ENCODE measurements around the gene TMEM255A. TPM values are rescaled to one million over a fixed set of nuclear protein-coding genes. Genes with fewer than 3 reads are reported as not detected.

TMEM255A gene
- total and polyA plus RNA-seq, 2 donors (not counting 1 experiment from before 2014, with no cell fraction given), result 0.06 to 0.25 TPM

GRCh38 chrX:120308558-120308957 is 2.7 kb downstream of the TMEM255A start:
- Mint-ChIP-seq H3K27me3 (peaks cover 18% of the 10 kb centered on the region), H3K4me3 (peak overlapping the region; percentile 92), H3K27ac (no peak overlapping the region), H3K4me1 (peaks cover 24% of the 10 kb centered on the region), H3K9me3 (ENCODE audit: insufficient read depth) (no peaks in the 10 kb centered on the region)
- DNase-seq (no peak), ATAC-seq (ENCODE audit: low read depth) (no peak)
- Histone ChIP-seq H3K9me3 (ENCODE audit: control extremely low read depth in 1 of 3, control insufficient read depth in 2 of 3, insufficient read depth in 1 of 3, low read length in 2 of 3) (no peaks in the 10 kb centered on the region), H3K36me3 (replicated peaks in 1 of 2; ENCODE audit: control extremely low read depth in 1 of 2, control insufficient read depth in 1 of 2, extremely low read depth in 1 of 2, insufficient read depth in 2 of 2, low read length in 1 of 2) (no peaks in the 10 kb centered on the region), H3K27me3 (replicated peaks in 1 of 4; ENCODE audit: control extremely low read depth in 1 of 4, control insufficient read depth in 3 of 4, insufficient read depth in 4 of 4, low read length in 3 of 4) (peaks cover 0 to 29% (median 12%) of the 10 kb centered on the region in 4 experiments), H3K4me1 (ENCODE audit: control insufficient read depth in 2 of 2, insufficient read depth in 2 of 2, low read length in 2 of 2) (peaks cover 20 to 34% of the 10 kb centered on the region in 2 donors), H3K9ac (ENCODE audit: low read length) (peak overlapping the region; percentile 69), H3K27ac (ENCODE audit: low read length in 2 of 2) (no peak overlapping the region), H3K4me2 (replicated peaks; ENCODE audit: low read depth, low read length, poor library complexity, severe bottlenecking) (peak overlapping the region; percentile 82), H4K20me1 (ENCODE audit: control insufficient read depth, insufficient read depth, low read length, poor library complexity, severe bottlenecking) (no peaks in the 10 kb centered on the region), H3K4me3 (ENCODE audit: control extremely low read depth in 1 of 5, extremely low read depth in 1 of 5, insufficient read depth in 1 of 5, low read depth in 2 of 5, low read length in 4 of 5) (peak overlapping the region in 3 of 5 experiments; percentile 57 to 69 (median 64)), H3K79me2 (ENCODE audit: control insufficient read depth, insufficient read depth, low read length) (no peaks in the 10 kb centered on the region), H2AFZ (ENCODE audit: insufficient read depth, low read depth, low read length, poor library complexity, severe bottlenecking) (peak overlapping the region; percentile 84)
- CTCF ChIA-PET, result interaction anchor here (0.7 to 1.5 kb wide), 7 partner anchors 9 to 177 kb away, joined by 3 to 12 read pairs (median 3); partner anchors contain the start of gene ZBTB33
- POLR2A ChIA-PET, result interaction anchor here (0.7 to 1.7 kb wide), 2 partner anchors 58 to 252 kb away, joined by 3 to 8 read pairs; partner anchors contain the start of genes CUL4B and ZBTB33
- TF ChIP-seq CTCF (IDR thresholded peaks at IDR 0.05) (no peak), EZH2 (IDR thresholded peaks at IDR 0.05; ENCODE audit: borderline replicate concordance, insufficient read depth, low read depth, low read length, poor library complexity, severe bottlenecking) (no peak)
- WGBS (ENCODE audit: insufficient coverage), result 55% methylated on average over 2 of the region's 12 CpGs
- intact Hi-C loops (cut with micrococcal nuclease), result loop anchor here (10.0 kb wide), 1 partner anchor 166 kb away; no protein-coding TSS in a partner anchor

DNA sequence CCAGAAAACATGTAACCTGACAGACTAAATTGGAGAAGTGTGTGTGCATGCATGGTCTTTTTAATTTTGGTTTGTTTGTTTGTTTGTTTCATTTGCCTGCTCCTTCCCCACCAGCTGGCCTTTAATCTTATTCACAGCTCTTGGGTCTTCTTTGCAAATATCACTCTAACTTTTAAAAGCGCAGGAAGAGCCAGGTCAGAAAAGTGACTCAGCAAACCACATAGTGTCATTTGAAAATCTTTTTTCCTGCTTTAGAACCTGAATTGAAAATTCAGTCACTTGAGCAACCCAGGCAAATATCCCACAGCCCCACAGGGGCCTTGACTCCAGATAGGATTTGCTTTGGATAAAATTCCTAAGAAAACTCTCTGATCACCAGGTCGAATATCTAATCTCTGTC is 4.6 kb downstream of the TMEM255A start:
- POLR2A ChIA-PET, result no interaction called here

More for the DNA sequence above, 4.6 kb downstream of the TMEM255A start:
- Histone ChIP-seq H3K27me3 (replicated peaks in 1 of 4; ENCODE audit: control extremely low read depth in 1 of 4, control insufficient read depth in 3 of 4, insufficient read depth in 4 of 4, low read length in 3 of 4) (peaks cover 0 to 20% (median 6%) of the 10 kb centered on the region in 4 experiments), H3K9ac (ENCODE audit: low read length) (no peak overlapping the region), H2AFZ (ENCODE audit: insufficient read depth, low read depth, low read length, poor library complexity, severe bottlenecking) (no peak overlapping the region), H3K27ac (ENCODE audit: low read length in 2 of 2) (no peak overlapping the region), H3K4me1 (ENCODE audit: control insufficient read depth in 2 of 2, insufficient read depth in 2 of 2, low read length in 2 of 2) (peaks cover 38 to 52% of the 10 kb centered on the region in 2 donors), H3K9me3 (ENCODE audit: control extremely low read depth in 1 of 3, control insufficient read depth in 2 of 3, insufficient read depth in 1 of 3, low read length in 2 of 3) (no peaks in the 10 kb centered on the region), H3K4me2 (replicated peaks; ENCODE audit: low read depth, low read length, poor library complexity, severe bottlenecking) (no peak overlapping the region), H3K4me3 (ENCODE audit: control extremely low read depth in 1 of 5, extremely low read depth in 1 of 5, insufficient read depth in 1 of 5, low read depth in 2 of 5, low read length in 4 of 5) (no peak overlapping the region), H4K20me1 (ENCODE audit: control insufficient read depth, insufficient read depth, low read length, poor library complexity, severe bottlenecking) (no peaks in the 10 kb centered on the region), H3K36me3 (replicated peaks in 1 of 2; ENCODE audit: control extremely low read depth in 1 of 2, control insufficient read depth in 1 of 2, extremely low read depth in 1 of 2, insufficient read depth in 2 of 2, low read length in 1 of 2) (no peaks in the 10 kb centered on the region), H3K79me2 (ENCODE audit: control insufficient read depth, insufficient read depth, low read length) (no peaks in the 10 kb centered on the region)
- Mint-ChIP-seq H3K27me3 (peaks cover 11% of the 10 kb centered on the region), H3K9me3 (ENCODE audit: insufficient read depth) (no peaks in the 10 kb centered on the region), H3K27ac (no peak overlapping the region), H3K4me3 (no peak overlapping the region), H3K4me1 (peaks cover 41% of the 10 kb centered on the region)
- ATAC-seq (ENCODE audit: low read depth) (no peak), DNase-seq (no peak)
- intact Hi-C loops (cut with micrococcal nuclease), result loop anchor here (10.0 kb wide), 1 partner anchor 168 kb away; no protein-coding TSS in a partner anchor
- no CpG with 5 or more reads among the region's 2 CpGs for WGBS (ENCODE audit: insufficient coverage)
- CTCF ChIA-PET, result interaction anchor here (1.1 kb wide), 1 partner anchor 19 kb away, joined by 3 read pairs; no protein-coding TSS in a partner anchor
- TF ChIP-seq EZH2 (IDR thresholded peaks at IDR 0.05; ENCODE audit: borderline replicate concordance, insufficient read depth, low read depth, low read length, poor library complexity, severe bottlenecking) (no peak), CTCF (IDR thresholded peaks at IDR 0.05) (no peak)
